Colon (tissue), 2 donors: ENCODE results near the gene NFIX.

Experiments used
- FAIRE-seq: peaks from 2 replicates; lab custom pipeline; 2012; peaks lifted over from hg19 to GRCh38; lab: Jason Lieb, UNC
- donor health status: control.
- donor health status: control.

The NFIX gene

GRCh38 chr19:12990853-12991252 is 4.4 kb upstream of the NFIX start:
- no peak for FAIRE-seq

- no peak for FAIRE-seq
Measured at GRCh38 chr19:12991296-12991695, 4.0 kb upstream of the NFIX start.

DNA sequence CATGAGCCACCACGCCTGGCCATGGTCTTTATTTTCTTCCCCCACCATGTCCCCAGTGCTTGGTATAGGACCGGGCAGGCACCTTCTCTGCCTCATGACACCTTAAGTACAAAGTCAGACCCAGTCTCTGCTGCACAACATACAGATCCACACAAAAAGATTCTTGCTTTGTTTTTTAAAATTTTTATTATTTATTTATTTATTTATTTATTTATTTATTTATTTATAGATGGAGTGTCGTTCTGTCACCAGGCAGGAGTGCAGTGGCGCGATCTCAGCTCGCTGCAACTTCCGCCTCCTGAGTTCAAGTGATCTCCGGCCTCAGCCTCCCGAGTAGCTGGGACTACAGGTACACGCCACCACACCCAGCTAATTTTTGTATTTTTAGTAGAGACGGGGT is 2.5 kb upstream of the NFIX start:
- no peak for FAIRE-seq

DNA sequence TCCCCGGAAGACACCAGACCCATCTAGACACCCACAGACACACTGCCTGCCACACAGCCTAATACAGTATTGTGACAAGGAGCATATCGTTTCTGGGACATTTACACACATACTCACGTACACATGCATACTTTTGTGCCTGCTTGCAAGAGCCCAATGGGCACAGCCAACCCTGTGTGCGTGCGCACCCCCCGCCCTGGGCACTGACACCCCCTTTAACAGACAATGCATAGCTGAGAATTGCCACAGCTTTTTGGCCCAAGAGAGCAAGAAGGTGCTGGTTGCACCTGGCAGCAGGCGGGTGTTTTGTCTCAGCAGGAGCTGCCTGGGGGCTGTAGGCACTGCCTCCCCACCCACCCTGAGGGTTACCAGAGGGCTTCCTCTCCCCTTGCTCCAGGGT is 1.7 kb upstream of the NFIX start:
- no peak for FAIRE-seq

DNA sequence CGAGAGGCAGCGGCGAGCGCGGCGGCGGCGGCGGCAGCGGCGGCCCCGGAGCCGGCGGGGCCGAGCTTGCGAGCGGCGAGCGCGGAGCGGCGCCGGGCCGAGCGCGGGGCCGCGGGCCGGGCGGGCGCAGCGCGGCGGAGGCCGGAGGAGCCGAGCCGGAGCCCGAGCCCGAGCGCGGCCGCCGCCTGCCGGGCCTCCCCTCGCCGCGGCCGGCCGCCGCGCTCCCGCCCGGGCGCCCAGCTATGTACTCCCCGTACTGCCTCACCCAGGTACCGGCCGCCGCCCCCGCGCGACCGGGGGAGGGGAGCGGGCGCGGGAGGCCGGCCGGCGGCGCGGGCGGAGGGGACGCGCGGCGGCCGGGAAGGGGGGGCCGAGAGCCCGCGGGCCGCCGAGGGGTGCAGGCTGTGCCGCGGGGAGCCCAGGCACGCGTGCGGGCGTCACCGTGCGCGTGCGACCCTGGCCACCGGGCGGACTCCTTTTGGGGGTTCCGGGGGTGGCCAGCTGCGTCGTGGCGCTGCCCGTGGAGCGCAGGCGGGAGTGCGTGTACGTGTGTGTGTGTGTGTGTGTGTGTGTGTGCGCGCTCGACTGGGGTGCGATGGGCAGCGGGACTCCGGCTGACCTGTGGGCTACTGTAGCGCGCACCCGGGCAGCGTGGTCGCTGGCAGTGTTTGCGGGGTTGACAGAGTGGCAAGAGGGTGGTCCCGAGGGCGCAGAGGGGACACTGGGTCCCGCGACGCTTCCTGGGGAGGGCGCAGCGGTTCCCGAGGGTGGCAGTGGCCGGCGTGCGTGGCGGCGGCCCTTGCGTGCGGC is 526 bp downstream of the NFIX start:
- FAIRE-seq, result no peak

DNA sequence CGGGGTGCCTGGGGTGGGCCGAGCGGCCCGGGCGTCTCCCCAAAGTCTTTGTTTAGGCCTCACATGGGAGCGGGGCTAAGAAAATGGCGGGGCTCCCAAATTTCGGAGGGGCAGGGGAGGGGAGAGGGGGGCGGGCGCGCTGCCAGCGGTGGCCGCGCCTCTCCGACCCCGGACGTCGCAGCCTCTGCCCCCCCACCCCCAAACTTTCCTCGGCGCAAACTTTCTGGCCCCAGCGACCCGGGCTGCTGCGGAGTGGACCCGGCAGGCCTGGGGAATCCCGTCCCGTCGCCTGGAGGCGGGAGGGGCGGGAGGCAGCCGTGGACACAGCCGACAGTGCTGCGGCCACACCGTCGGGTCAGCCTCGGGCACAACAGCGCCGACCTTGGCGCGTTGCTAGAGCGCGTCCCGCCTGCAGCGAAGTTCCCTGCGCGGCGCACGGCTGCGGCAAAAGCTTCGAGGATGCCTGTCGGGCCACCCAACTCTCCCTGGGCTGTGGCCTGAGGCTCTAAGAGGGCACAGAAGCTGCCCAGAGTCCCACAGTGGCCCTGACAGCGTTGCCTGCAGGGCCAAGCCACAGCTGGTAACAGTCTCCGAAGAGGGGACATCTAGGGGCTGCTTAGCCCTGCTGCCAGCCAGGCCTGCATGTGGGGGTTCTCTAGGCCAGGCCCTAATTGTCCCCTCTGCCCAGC is 1.3 kb downstream of the NFIX start:
- FAIRE-seq, result no peak

DNA sequence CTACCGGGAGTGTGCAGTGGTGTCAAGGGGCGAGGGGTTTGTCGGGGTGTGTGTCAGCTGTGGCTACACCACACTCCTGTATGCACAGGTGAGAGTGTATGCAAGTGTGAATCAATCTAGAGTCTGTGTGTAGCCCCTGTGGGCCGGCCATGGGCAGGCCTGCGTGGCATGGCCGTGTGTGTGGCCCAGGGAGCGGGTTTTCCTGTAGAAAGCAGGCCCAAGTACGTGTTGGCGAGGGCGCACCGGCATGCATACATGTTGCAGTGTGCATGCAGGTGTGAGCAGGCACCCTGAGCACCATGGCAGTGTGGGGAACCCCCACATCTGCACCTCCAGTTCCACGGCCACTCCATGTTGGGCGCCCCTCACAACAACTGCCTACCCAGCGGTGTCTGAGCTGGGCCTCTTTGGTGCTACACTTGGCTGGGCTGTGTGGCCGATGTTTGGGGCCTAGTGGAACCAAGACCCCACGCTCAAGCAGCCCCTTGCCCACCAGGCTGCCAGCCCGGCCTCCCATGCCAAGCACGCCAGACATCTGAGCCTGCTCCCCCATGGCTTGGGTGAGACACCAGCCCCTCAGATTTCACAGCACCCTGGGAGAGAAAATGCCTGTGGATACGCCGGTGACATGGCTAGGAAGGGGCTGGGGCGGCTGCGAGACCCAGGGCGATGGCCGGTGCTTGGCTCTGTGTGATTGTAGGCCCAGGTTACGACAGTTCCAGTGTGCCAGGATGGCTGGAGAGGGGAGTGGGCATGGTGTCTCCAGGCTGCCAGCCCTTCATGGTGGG is 2.1 kb downstream of the NFIX start:
- FAIRE-seq, result no peak

DNA sequence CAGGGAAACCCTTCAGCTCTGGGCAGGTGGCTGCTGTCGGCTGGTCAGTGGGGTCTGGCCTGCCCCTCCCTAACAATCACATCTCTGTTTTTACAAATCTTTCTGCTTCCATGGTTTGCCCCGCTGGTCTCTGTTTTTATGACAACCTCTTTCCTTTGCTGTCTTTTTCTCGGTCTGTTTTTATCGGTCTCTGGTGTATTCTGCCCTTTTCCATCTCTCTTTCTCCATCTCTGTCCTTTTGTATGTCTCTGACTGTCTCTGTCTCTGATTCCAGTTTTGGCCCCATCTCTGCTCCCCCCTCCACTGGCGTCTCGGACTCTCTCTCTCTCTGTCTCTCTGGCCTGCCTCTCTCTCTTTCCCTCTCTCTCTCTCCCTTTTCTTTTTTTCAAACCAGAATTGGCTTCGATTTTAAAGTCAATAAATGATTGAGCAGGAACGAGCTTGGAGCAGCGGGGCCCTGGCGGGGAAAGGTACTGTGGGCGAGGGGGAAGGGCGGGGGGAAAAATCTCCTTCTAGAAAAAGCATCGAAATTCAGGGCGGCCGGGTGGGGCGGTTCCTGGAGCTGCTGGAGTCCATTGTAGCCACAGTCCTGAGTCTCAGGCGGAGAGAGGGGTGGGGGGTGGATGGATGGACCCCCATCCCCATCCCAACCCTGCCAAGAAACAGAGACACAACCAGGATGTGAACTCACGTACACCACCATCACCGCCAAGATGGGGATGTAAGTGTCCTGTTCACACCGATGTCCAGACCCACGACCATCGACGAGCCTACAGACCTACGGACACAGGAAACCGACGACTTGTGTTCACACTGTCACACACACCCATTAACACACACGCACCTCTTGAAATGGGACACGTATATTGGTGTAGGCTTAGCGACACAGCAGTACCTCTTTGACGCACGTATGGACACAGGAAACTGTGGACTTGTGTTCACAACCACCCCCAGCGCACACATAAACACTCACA is 3.0 kb downstream of the NFIX start:
- FAIRE-seq, result no peak

DNA sequence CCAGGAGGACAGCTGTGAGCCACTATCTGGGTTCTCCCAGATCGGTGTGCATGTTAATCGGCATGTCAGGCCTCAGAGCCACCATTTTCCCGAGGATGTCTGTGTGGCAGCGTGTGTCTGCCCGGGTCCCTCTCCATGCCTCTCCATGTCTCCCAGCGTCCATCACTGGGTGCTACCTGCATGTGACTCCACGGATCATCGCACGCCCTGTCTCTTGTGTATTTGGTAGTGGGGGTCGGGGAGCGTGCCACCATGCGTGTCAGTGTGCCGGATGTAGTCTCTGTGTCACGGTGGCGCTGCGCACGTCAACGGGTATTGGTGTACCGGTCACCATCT is 5.9 kb downstream of the NFIX start:
- no peak for FAIRE-seq

GRCh38 chr19:13001502-13002165 is 6.4 kb downstream of the NFIX start:
- no peak for FAIRE-seq

- no peak for FAIRE-seq
Measured at GRCh38 chr19:13002166-13002898, 7.1 kb downstream of the NFIX start.

GRCh38 chr19:13003081-13003480 is 7.8 kb downstream of the NFIX start:
- FAIRE-seq, result no peak

DNA sequence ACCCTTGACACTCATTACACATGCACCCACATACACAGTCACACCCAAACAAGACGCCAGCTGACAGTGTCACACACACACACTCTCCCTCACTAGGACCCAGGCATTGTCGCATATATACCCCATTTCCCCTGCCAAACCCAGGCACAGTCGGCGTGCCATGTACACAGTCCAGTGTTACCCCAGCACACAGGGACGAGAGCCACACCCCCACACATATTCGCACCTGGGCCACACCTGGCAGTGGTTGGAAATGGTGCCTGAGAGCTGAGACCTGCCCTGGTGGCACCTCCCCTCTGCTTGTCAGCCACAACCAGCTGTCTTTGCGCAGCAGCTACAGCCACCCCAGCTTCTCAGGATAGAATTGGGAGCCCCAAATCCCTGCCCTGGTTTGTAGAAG is 9.0 kb downstream of the NFIX start:
- FAIRE-seq, result no peak

DNA sequence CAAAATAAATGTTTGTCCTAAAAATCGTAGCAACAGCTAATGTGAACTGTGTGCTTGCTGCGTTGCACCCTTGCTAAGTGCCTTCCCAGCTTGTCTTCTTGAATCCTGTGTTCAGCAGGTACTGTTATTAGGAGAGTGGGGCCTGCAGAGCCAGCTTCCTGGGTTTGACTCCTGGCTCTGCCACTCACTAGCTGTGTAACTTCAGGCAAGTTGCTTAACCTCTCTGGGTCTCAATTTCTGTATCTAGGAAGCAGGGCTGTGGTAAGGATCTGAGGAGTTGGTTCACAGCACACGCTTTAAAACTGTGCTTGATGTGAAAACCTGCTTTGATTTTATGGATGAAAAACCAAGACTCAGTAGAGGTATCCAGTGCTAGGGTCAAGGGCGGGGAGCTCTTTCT is 10.0 kb downstream of the NFIX start:
- no peak for FAIRE-seq

DNA sequence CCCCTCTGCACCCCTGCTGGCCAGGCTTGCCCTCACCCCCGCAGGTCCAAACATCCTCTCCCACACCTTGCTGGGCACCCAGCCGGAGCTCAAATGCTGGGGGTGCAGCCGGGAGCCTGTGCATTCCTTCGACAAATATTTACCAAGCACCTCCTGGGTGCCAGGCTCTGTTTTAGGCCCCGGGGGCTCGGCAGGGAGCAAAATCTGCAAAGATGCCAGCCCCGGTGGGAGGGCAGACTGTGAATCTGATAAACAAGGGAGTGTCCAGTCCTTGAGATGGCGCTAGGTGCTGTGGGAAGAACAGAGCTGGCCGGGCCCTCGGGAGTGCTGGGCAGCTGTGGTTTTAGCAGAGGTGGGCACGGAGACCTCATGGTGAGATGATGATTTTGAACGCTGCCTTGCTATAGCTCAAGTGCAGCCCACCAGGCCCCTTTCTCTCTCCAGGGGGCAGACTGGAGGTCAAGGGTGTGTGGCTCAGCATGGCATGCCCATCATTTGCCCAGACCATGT is 10.6 kb downstream of the NFIX start:
- no peak for FAIRE-seq

DNA sequence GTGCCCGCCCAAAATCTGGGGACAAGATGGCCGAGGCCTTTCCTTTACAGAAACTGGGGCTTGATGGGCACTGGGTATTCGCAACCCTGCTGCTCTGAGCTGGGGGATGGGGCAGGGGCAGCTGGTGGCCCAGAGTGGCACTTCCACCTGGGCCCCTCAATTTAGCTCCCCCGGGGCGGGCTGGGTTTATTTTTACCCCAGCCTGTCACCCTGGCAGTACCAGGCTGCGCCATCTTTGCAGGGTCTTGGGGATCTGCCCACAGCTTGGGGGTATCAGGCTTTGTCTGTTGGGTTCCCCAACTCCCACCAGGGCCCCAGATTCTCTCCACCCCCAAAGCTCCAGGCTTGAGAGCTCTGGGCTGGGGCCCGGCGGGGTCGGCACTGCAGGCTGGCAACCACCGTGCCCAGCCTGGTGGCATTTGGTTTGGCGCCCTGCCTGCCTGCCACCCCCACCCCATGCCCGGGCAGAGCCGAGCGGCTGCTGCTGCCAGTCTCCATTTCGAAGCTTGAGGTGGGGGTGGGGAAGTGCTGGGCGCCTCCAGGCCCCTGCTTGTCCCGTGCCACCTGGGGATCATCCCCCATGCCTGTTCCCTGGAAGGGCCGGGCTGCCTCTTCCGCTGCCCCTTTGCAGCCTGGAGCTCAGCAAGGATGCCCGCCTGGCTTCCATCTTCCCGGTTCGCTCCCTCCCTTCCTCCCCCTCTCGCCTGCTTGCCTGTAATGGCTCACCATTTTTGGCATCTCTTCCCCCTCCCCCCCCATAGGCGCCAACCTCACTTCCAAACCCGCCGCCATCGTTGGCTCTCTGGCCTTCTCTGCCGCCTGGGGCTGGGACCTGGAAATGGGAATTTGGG is 11.4 kb downstream of the NFIX start:
- FAIRE-seq, result no peak

DNA sequence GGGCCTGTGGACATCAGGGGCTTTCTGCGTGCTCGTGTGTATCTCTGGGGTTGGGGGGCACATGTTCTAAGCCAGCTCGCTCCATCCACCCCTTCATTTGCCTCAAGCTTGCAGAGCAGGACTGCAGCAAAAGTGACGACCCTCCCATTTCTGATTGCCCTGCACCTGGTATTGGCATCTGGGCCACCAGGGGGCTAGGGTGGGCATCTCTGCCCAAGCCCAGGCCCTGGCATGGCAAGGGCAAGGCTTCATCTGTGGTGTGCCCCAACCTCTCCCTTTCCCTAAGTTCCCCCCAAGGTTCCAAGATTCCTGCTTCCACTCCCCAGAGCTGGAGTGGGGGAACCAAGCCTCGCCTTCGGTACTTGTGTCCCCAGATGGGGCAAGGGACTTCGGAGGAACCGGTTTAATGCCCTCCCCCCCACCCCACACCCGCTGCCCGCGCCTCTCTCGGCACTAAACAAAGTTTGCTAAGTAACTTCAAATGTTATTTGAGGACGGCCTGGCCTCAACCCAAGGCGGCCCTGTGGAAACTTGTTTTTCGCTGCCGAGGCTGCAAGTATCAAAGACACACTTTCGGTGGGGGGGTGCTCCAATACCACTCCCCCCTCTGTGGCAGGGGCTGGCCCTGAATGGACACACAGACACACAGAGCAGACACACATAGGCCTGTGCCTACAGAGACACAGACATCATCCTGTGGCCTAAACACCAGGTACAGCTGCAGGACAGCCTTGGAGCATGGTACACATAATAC is 12.2 kb downstream of the NFIX start:
- FAIRE-seq, result no peak

DNA sequence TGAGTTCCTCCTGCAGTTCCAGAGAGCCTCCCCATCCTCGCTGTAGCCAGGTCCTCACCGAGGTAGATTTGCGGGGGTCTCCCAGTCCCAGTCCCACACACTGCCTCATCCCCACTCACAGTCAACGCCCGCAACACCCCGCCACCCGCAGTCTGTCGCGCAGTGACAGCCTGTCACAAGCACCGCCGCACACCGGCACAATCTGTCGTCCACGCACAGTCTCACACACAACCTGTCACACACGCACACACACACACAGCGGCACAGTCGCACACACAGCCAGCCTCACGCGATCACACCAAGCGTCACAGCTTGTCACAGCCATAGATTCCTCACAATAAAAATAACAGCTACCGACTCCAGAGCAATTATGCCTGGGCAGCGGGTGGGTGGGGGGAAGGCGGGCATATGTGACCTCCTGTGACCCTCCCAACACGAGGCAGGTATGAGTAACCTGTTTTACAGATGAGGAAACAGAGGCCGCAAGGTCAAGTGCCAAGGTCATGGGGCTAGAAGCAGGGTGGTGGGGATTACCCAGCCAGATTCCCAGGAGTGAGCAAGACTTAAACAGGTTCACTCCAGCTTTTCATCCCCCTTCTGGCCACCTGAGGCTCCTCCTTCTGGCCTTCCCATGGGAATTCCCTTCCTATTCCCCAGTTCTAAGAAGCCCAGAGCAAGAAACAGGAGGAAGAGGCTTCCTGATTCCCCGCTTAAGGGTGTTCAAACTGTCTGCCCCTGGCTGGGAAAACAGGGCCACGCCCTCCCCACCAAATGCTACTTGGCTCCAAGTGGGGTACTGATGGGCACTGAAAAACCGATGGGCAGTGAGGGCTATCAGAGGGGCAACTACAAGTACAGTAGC is 13.9 kb downstream of the NFIX start:
- FAIRE-seq, result no peak
